Prostate gland (tissue), 2 donors: ENCODE data around the gene CACNA1S. TPM values are rescaled to one million over a fixed set of nuclear protein-coding genes. Genes with fewer than 3 reads are reported as not detected.

Experiments used
- DNase-seq: peaks from one replicate; pipeline ENCODE4 v3.0.0-alpha.2; 2019; ENCODE audit warnings: low spot score
- H3K27ac ChIP-seq, 2 donors: fragments of 200-600 bp; sonication (generic); 2 replicates each; pipeline ENCODE4 v1.5.1; 2017 to 2019
- H3K27me3 ChIP-seq: fragments of 200-600 bp; sonication (generic); replicated peaks from 2 replicates; pipeline ENCODE4 v1.5.1; 2019; ENCODE audit not compliant: insufficient read depth
- H3K36me3 ChIP-seq, 2 donors: fragments of 200-600 bp; sonication (generic); 1 replicate in 1 of 2; 2 replicates in 1 of 2; pipeline versions ENCODE4 v1.5.1 to v1.8.1; 2017 to 2019
- H3K4me1 ChIP-seq: fragments of 200-600 bp; sonication (generic); replicated peaks from 2 replicates; pipeline ENCODE4 v1.5.1; 2019
- H3K4me3 ChIP-seq, 2 donors: fragments of 200-600 bp; sonication (generic); 2 replicates each; pipeline ENCODE4 v1.5.1; 2017 to 2019
- H3K9me3 ChIP-seq: fragments of 200-600 bp; sonication (generic); 2 replicates; pipeline ENCODE4 v1.5.1; 2017
- CTCF ChIP-seq, 4 experiments: fragments of 200-600 bp in 2 of 4; fragments of 450-650 bp in 2 of 4; sonication (generic) in 2 of 4; IDR thresholded peaks; 1 replicate in 3 of 4; 2 replicates in 1 of 4; pipeline ENCODE4 v1.5.1; 2016 to 2019; ENCODE audit warnings: antibody characterized with exemption in 4 of 4, mild to moderate bottlenecking in 2 of 4, moderate library complexity in 2 of 4
- POLR2A ChIP-seq: fragments of 450-650 bp; IDR thresholded peaks from one replicate; pipeline ENCODE4 v1.6.1; 2016; ENCODE audit warnings: antibody characterized with exemption, mild to moderate bottlenecking
- POLR2AphosphoS5 ChIP-seq: sonication (generic); formaldehyde crosslinking; IDR thresholded peaks from one replicate; pipeline ENCODE4 v1.6.1; 2017; ENCODE audit warnings: antibody characterized with exemption
- WGBS: methylation state at CpG from one replicate; pipeline ENCODE4 v1.1.5; 2018; 5-methylcytosine and 5-hydroxymethylcytosine counted together
- intact Hi-C: fragments of 100-400 bp; cut with DNase I; formaldehyde crosslinking; loops from one replicate; pipeline ENCODE4 v1.14.2; 2022
- total RNA-seq, 2 donors: library from RNA; depleted of rRNA; stranded (reverse); fragments of >200 nt; gene quantifications; one replicate each; pipeline ENCODE4 v1.1.0, GENCODE V29; 2016

Gene CACNA1S
- total RNA-seq, 2 donors from 2014 or later = 0.55 TPM; not detected in 1

- Histone ChIP-seq H3K36me3 (no peaks in the 10 kb centered on the region), H3K4me3 (peak overlapping the region in 1 of 2 donors; percentile 31), H3K9me3 (no peaks in the 10 kb centered on the region), H3K4me1 (peaks cover 5% of the 10 kb centered on the region), H3K27ac (no peak overlapping the region), H3K27me3 (no peaks in the 10 kb centered on the region)
- intact Hi-C loops = no loop called here
- DNase-seq = no peak
- WGBS = 50% methylated on average over 17 of the region's 17 CpGs
- TF ChIP-seq CTCF (IDR thresholded peaks at IDR 0.05) (no peak), POLR2AphosphoS5 (no peak), POLR2A (no peak)
These were observed 88.2 kb downstream of the CACNA1S start for GRCh38 chr1:201023920-201024624.

GRCh38 chr1:201023517-201023902, 88.7 kb downstream of the CACNA1S start, which contains the start of gene KIF21B:
KIF21B (minus strand) TSS chr1:201023714; CDS start chr1:201023383, 331 bp downstream.
- Histone ChIP-seq H3K4me1 (peaks cover 5% of the 10 kb centered on the region), H3K36me3 (no peaks in the 10 kb centered on the region), H3K27ac (no peak within 1 kb of the TSS), H3K9me3 (no peaks in the 10 kb centered on the region), H3K4me3 (peak within 1 kb of the TSS; percentile 31 to 40), H3K27me3 (no peaks in the 10 kb centered on the region)
- peak; percentile 63 for DNase-seq
- TF ChIP-seq POLR2A (no peak), CTCF (IDR thresholded peaks at IDR 0.05) (no peak), POLR2AphosphoS5 (no peak)
- WGBS = 0% methylated on average over 1 of the region's 53 CpGs
- intact Hi-C loops = no loop called here

GRCh38 chr1:201022820-201023516, 89.3 kb downstream of the CACNA1S start:
- H3K27ac ChIP-seq = no peak overlapping the region
- no peaks in the 10 kb centered on the region for H3K9me3 ChIP-seq
- TF ChIP-seq CTCF (IDR thresholded peaks at IDR 0.05) (no peak), POLR2A (no peak), POLR2AphosphoS5 (no peak)
- DNase-seq = no peak
- WGBS = 8% methylated on average over 38 of the region's 56 CpGs
- H3K27me3 ChIP-seq = no peaks in the 10 kb centered on the region
- intact Hi-C loops = no loop called here
- H3K36me3 ChIP-seq = no peaks in the 10 kb centered on the region
- H3K4me3 ChIP-seq = peak overlapping the region; percentile 31 to 40
- H3K4me1 ChIP-seq = peaks cover 5% of the 10 kb centered on the region

- 87% methylated on average over 2 of the region's 2 CpGs for WGBS
- H3K36me3 ChIP-seq = no peaks in the 10 kb centered on the region
- no peaks in the 10 kb centered on the region for H3K9me3 ChIP-seq
- intact Hi-C loops = no loop called here
- no peak overlapping the region for H3K27ac ChIP-seq
- H3K4me1 ChIP-seq = peaks cover 5% of the 10 kb centered on the region
- TF ChIP-seq CTCF (IDR thresholded peaks at IDR 0.05) = no peak
- no peak for TF ChIP-seq POLR2AphosphoS5
- no peak for TF ChIP-seq POLR2A
- peak overlapping the region in 1 of 2 donors; percentile 40 for H3K4me3 ChIP-seq
- H3K27me3 ChIP-seq = no peaks in the 10 kb centered on the region
- no peak for DNase-seq
These were observed 89.8 kb downstream of the CACNA1S start for GRCh38 chr1:201022493-201022819.
